Gastrocnemius medialis (tissue), 4 donors: ENCODE results near the gene EFCAB9.

Source experiments
- CTCF ChIP-seq, 5 experiments: fragments of 450-650 bp in 3 of 5; fragments of 200-600 bp in 2 of 5; sonication (generic) in 2 of 5; IDR thresholded peaks in 4 of 5; conservative IDR thresholded peaks in 1 of 5; 1 replicate in 4 of 5; 2 replicates in 1 of 5; pipeline ENCODE4 v1.5.1; 2016 to 2019; ENCODE audit warnings: antibody characterized with exemption in 5 of 5, mild to moderate bottlenecking in 3 of 5, moderate library complexity in 3 of 5
- POLR2A ChIP-seq, 2 donors: fragments of 450-650 bp; IDR thresholded peaks; one replicate each; pipeline ENCODE4 v1.6.1; 2017; ENCODE audit warnings: antibody characterized with exemption in 2 of 2, mild to moderate bottlenecking in 2 of 2, moderate library complexity in 2 of 2

- no peak for TF ChIP-seq CTCF (IDR thresholded peaks at IDR 0.05 in 4 of 5, conservative IDR thresholded peaks at IDR 0.05 in 1 of 5)
- no peak for TF ChIP-seq POLR2A (IDR thresholded peaks at IDR 0.05)
Measured at GRCh38 chr5:172173564-172174153, 20.3 kb upstream of the EFCAB9 start.
